ENCODE results near the gene NUMB. TPM values are rescaled to one million over a fixed set of nuclear protein-coding genes. Genes with fewer than 3 reads are reported as not detected.

The NUMB gene
- total and polyA plus RNA-seq, 9 donors: 32.9 to 78.2 (median 67.6) TPM

- TF ChIP-seq EP300 (IDR thresholded peaks at IDR 0.05) (peak; percentile 19), CTCF (IDR thresholded peaks at IDR 0.05) (no peak), POLR2A (IDR thresholded peaks at IDR 0.05) (no peak)
- Histone ChIP-seq H3K27me3 (no peaks in the 10 kb centered on the region), H3K27ac (no peak overlapping the region), H3K9me3 (no peaks in the 10 kb centered on the region), H3K36me3 (no peaks in the 10 kb centered on the region), H3K4me1 (ENCODE audit: insufficient read depth) (peaks cover 13% of the 10 kb centered on the region), H3K4me3 (no peak overlapping the region)
- intact Hi-C loops (cut with DNase I): loop anchor here in 2 of 4 donors (10.0 kb wide), 2 partner anchors 166 to 286 kb away; no protein-coding TSS in a partner anchor
- WGBS, 3 donors: 15 to 28% (median 20%) methylated on average over 2 of the region's 2 CpGs
- no peak for DNase-seq
Measured at GRCh38 chr14:73460691-73461127, 2.4 kb upstream of the NUMB start.

GRCh38 chr14:73459959-73460358 lies 1.6 kb upstream of the NUMB start:
- Histone ChIP-seq H3K36me3 (no peaks in the 10 kb centered on the region), H3K27me3 (no peaks in the 10 kb centered on the region), H3K4me1 (ENCODE audit: insufficient read depth) (peaks cover 13% of the 10 kb centered on the region), H3K4me3 (no peak overlapping the region), H3K27ac (no peak overlapping the region), H3K9me3 (no peaks in the 10 kb centered on the region)
- DNase-seq: no peak
- 86 to 89% (median 89%) methylated on average over 4 of the region's 4 CpGs for WGBS, 3 donors
- no peak for TF ChIP-seq EP300 (IDR thresholded peaks at IDR 0.05)
- no peak for TF ChIP-seq POLR2A (IDR thresholded peaks at IDR 0.05)
- TF ChIP-seq CTCF (IDR thresholded peaks at IDR 0.05): no peak
- intact Hi-C loops (cut with DNase I): loop anchor here in 2 of 4 donors (10.0 kb wide), 2 partner anchors 165 to 285 kb away; no protein-coding TSS in a partner anchor

- Histone ChIP-seq H3K36me3 (no peaks in the 10 kb centered on the region), H3K9me3 (no peaks in the 10 kb centered on the region), H3K4me3 (peak overlapping the region; percentile 87), H3K4me1 (ENCODE audit: insufficient read depth) (peaks cover 10% of the 10 kb centered on the region), H3K27ac (peak overlapping the region; percentile 71 to 72), H3K27me3 (no peaks in the 10 kb centered on the region)
- WGBS, 3 donors: 0% methylated on average over 14 of the region's 14 CpGs
- DNase-seq: peak in 3 of 5 donors; percentile 56 to 65 (median 64)
- intact Hi-C loops (cut with DNase I): no loop called here
- TF ChIP-seq POLR2A (IDR thresholded peaks at IDR 0.05) (no peak), EP300 (IDR thresholded peaks at IDR 0.05) (no peak), CTCF (IDR thresholded peaks at IDR 0.05) (no peak)
Measured at GRCh38 chr14:73457924-73458182, 493 bp downstream of the NUMB start.

GRCh38 chr14:73457041-73457923 lies 1.1 kb downstream of the NUMB start:
- 2% methylated on average over 24 of the region's 24 CpGs for WGBS, 3 donors
- TF ChIP-seq POLR2A (IDR thresholded peaks at IDR 0.05) (no peak), CTCF (IDR thresholded peaks at IDR 0.05) (no peak)
- H3K27ac ChIP-seq: peak overlapping the region in 1 of 2 donors; percentile 72
- intact Hi-C loops (cut with DNase I): no loop called here
- no peaks in the 10 kb centered on the region for H3K36me3 ChIP-seq
- peak overlapping the region; percentile 87 for H3K4me3 ChIP-seq
- H3K9me3 ChIP-seq: no peaks in the 10 kb centered on the region
- DNase-seq: peak in 2 of 5 donors; percentile 27 to 33
- H3K27me3 ChIP-seq: no peaks in the 10 kb centered on the region
- H3K4me1 ChIP-seq (ENCODE audit: insufficient read depth): peaks cover 8% of the 10 kb centered on the region
